ENCODE results near the gene HTR2B. TPM values are rescaled to one million over a fixed set of nuclear protein-coding genes. Genes with fewer than 3 reads are reported as not detected.

The HTR2B gene
- total and polyA plus RNA-seq, 2 of the 13 experiments (the other 11 are each of a cell fraction or from before 2014, with no cell fraction given) = 0.08 TPM; not detected in 1

DNA sequence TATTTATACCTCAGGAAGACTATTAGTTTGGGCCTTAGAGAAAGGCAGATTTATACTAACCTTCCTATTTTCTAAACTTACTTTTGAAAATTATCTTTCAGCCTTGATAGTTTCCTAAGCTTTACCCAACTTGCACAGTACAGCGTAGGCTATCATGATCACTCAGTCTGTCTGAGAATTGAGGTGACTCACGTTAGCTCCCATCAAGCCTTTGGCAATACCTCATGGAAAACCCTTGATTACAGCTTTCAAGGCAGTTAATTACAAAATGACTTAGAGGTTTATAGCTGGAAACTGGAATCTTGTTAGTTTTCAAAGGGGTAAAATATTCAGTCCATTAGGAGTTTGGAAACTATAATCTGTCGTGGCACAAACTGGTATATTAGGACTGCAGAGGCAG is 47.2 kb upstream of the HTR2B start (continued):
- TF ChIP-seq CBX5 (CRISPR knock-in tag; IDR thresholded peaks at IDR 0.05; ENCODE audit: borderline replicate concordance) = no peak

DNA sequence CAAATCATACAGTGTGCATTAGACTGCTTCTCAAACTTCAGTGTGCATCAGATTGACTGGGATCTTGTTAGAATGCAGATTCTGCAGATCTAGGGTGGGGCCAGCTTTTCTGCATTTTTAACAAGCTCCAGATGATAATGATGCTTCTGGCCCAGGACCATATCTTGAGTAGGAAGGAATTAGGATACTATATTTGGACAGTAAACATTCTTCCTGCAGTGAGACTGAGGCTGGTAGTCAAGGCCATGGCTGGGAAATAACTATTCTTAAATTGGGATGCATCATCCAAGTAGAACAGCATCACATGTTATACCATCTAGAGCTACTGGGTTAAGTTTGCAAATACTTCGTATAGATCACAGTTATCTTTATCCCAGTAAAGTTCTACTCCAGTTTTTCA is 45.2 kb upstream of the HTR2B start:
- no peak overlapping the region for H3K4me3 ChIP-seq (replicated peaks in 1 of 3; ENCODE audit: insufficient read depth in 1 of 3, low read depth in 2 of 3, low read length in 3 of 3)
- ChIA-PET POLR2A (interaction anchor here (1.1 kb wide), 1 partner anchor 18 kb away, joined by 3 read pairs; no protein-coding TSS in a partner anchor), CTCF (ENCODE audit: low intra/inter-chr PET ratio, low total read pairs) (no interaction called here)
- no peaks in the 10 kb centered on the region for H3K9me3 ChIP-seq (ENCODE audit: low read length)
- ATAC-seq (no peak), DNase-seq (ENCODE audit: low spot score) (no peak), FAIRE-seq (no peak)
- WGBS (ENCODE audit: low lambda C conversion rate) = 92% methylated on average over 1 of the region's 1 CpG
- H3K4me2 ChIP-seq (ENCODE audit: low read depth, low read length) = no peak overlapping the region
- H3K27me3 ChIP-seq (ENCODE audit: control insufficient read depth in 1 of 2, insufficient read depth in 2 of 2, low read length in 2 of 2) = no peaks in the 10 kb centered on the region
- H3K36me3 ChIP-seq (replicated peaks in 1 of 2; ENCODE audit: control insufficient read depth in 1 of 2, insufficient read depth in 2 of 2, low read length in 2 of 2) = peaks cover 21 to 88% of the 10 kb centered on the region in 2 experiments
- H3K27ac ChIP-seq (ENCODE audit: extremely low read length, insufficient read depth, low read length) = no peak overlapping the region
- H3K79me2 ChIP-seq (ENCODE audit: insufficient read depth, low read length) = no peaks in the 10 kb centered on the region
- BruUV-seq (replicated peaks) = no TSS peak
- no peaks in the 10 kb centered on the region for H4K20me1 ChIP-seq (ENCODE audit: insufficient read depth, low read length)
- H2AFZ ChIP-seq (ENCODE audit: low read length) = no peak overlapping the region
- TF ChIP-seq, protein P1, sequence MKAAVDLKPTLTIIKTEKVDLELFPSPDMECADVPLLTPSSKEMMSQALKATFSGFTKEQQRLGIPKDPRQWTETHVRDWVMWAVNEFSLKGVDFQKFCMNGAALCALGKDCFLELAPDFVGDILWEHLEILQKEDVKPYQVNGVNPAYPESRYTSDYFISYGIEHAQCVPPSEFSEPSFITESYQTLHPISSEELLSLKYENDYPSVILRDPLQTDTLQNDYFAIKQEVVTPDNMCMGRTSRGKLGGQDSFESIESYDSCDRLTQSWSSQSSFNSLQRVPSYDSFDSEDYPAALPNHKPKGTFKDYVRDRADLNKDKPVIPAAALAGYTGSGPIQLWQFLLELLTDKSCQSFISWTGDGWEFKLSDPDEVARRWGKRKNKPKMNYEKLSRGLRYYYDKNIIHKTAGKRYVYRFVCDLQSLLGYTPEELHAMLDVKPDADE (CRISPR knock-in tag; IDR thresholded peaks at IDR 0.05) = no peak
- TF ChIP-seq ZSCAN21 (CRISPR knock-in tag; IDR thresholded peaks at IDR 0.05; ENCODE audit: borderline replicate concordance) = no peak
- no peak for TF ChIP-seq ZNF549 (CRISPR knock-in tag; IDR thresholded peaks at IDR 0.05)
- in situ Hi-C loops (cut with HindIII; ENCODE audit: extremely low pct_ligation_motif_present, low pct_unique_long_range_greater_than_20kb) = no loop called here
- H3K9ac ChIP-seq (ENCODE audit: insufficient read depth, low read depth, low read length) = no peak overlapping the region
- intact Hi-C loops (cut with micrococcal nuclease; ENCODE audit: unreplicated experiment) = no loop called here
- no peaks in the 10 kb centered on the region for H3K4me1 ChIP-seq (ENCODE audit: insufficient read depth, low read length)

DNA sequence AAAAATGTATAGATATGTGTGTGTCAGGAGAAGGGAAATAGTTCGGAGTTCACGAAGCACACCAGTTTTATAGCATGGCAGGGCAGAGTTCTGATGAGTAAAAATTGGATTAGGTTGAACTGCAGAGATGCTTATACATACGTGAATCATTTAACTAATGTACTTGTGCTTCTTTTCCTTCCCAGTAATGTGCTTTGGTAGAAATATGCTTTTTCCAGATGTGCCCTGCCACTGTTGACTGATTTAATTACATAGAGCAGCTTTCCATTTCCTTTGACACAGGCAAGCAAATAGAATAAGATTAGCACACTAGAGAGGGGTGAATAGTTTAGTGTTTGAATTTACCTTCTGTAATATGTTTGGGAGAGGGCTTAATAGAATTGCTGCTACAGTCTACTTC is 44.6 kb upstream of the HTR2B start:
- H4K20me1 ChIP-seq (ENCODE audit: insufficient read depth, low read length) = no peaks in the 10 kb centered on the region
- 84% methylated on average over 3 of the region's 3 CpGs for WGBS (ENCODE audit: low lambda C conversion rate)
- peaks cover 21 to 86% of the 10 kb centered on the region in 2 experiments for H3K36me3 ChIP-seq (replicated peaks in 1 of 2; ENCODE audit: control insufficient read depth in 1 of 2, insufficient read depth in 2 of 2, low read length in 2 of 2)
- H3K79me2 ChIP-seq (ENCODE audit: insufficient read depth, low read length) = no peaks in the 10 kb centered on the region
- no peak for ATAC-seq
- H3K4me1 ChIP-seq (ENCODE audit: insufficient read depth, low read length) = no peaks in the 10 kb centered on the region
- no peaks in the 10 kb centered on the region for H3K9me3 ChIP-seq (ENCODE audit: low read length)
- H2AFZ ChIP-seq (ENCODE audit: low read length) = no peak overlapping the region
- in situ Hi-C loops (cut with HindIII; ENCODE audit: extremely low pct_ligation_motif_present, low pct_unique_long_range_greater_than_20kb) (no loop called here), intact Hi-C loops (cut with micrococcal nuclease; ENCODE audit: unreplicated experiment) (no loop called here)
- no peak for FAIRE-seq
- no peak overlapping the region for H3K27ac ChIP-seq (ENCODE audit: extremely low read length, insufficient read depth, low read length)
- no peak for DNase-seq (ENCODE audit: low spot score)
- no TSS peak for BruUV-seq (replicated peaks)
- no peaks in the 10 kb centered on the region for H3K27me3 ChIP-seq (ENCODE audit: control insufficient read depth in 1 of 2, insufficient read depth in 2 of 2, low read length in 2 of 2)
- ChIA-PET CTCF (ENCODE audit: low intra/inter-chr PET ratio, low total read pairs) (no interaction called here), POLR2A (no interaction called here)
- H3K9ac ChIP-seq (ENCODE audit: insufficient read depth, low read depth, low read length) = no peak overlapping the region
- no peak overlapping the region for H3K4me3 ChIP-seq (replicated peaks in 1 of 3; ENCODE audit: insufficient read depth in 1 of 3, low read depth in 2 of 3, low read length in 3 of 3)
- no peak overlapping the region for H3K4me2 ChIP-seq (ENCODE audit: low read depth, low read length)
- TF ChIP-seq ZNF619 (CRISPR knock-in tag; IDR thresholded peaks at IDR 0.05) = no peak
- TF ChIP-seq TEAD2 (CRISPR knock-in tag; IDR thresholded peaks at IDR 0.05) = no peak
- no peak for TF ChIP-seq ZSCAN30 (CRISPR knock-in tag; IDR thresholded peaks at IDR 0.05)
- no peak for TF ChIP-seq HCFC1 (IDR thresholded peaks at IDR 0.05; ENCODE audit: low read depth, low read length)
- no peak for TF ChIP-seq ZNF326 (CRISPR knock-in tag; IDR thresholded peaks at IDR 0.05; ENCODE audit: borderline replicate concordance)
- TF ChIP-seq NR2C2 (CRISPR knock-in tag; IDR thresholded peaks at IDR 0.05; ENCODE audit: borderline replicate concordance) = no peak
- TF ChIP-seq ZNF207 (IDR thresholded peaks at IDR 0.05; ENCODE audit: borderline replicate concordance) = no peak
- TF ChIP-seq, protein P2, sequence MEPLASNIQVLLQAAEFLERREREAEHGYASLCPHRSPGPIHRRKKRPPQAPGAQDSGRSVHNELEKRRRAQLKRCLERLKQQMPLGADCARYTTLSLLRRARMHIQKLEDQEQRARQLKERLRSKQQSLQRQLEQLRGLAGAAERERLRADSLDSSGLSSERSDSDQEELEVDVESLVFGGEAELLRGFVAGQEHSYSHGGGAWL (CRISPR knock-in tag; IDR thresholded peaks at IDR 0.05) = no peak
- no peak for TF ChIP-seq JARID2 (CRISPR knock-in tag; IDR thresholded peaks at IDR 0.05; ENCODE audit: insufficient replicate concordance)
- TF ChIP-seq GATAD1 (CRISPR knock-in tag; IDR thresholded peaks at IDR 0.05) = no peak
- no peak for TF ChIP-seq NFIC (IDR thresholded peaks at IDR 0.05; ENCODE audit: low read length)
- TF ChIP-seq ZNF589 (CRISPR knock-in tag; conservative IDR thresholded peaks at IDR 0.05) = no peak
- TF ChIP-seq ZNF343 (CRISPR knock-in tag; IDR thresholded peaks at IDR 0.05) = no peak

Measured in HepG2 (cell line).